HG03571 (cell line): ENCODE results near the gene RAB30.
A peak's percentile ranks its signal among the peaks of the same experiment; 100 is the strongest.
"Not testable (repeated sequence)": the region's sequence is repeated elsewhere in the genome, so short reads cannot be mapped to it uniquely, and the experiment has no call there.

Experiments used
- ATAC-seq: cut with Tn5 transposase; IDR thresholded peaks from one replicate; pipeline ENCODE4 v1.9.1; 2021; ENCODE audit not compliant: unreplicated experiment

The RAB30 gene

DNA sequence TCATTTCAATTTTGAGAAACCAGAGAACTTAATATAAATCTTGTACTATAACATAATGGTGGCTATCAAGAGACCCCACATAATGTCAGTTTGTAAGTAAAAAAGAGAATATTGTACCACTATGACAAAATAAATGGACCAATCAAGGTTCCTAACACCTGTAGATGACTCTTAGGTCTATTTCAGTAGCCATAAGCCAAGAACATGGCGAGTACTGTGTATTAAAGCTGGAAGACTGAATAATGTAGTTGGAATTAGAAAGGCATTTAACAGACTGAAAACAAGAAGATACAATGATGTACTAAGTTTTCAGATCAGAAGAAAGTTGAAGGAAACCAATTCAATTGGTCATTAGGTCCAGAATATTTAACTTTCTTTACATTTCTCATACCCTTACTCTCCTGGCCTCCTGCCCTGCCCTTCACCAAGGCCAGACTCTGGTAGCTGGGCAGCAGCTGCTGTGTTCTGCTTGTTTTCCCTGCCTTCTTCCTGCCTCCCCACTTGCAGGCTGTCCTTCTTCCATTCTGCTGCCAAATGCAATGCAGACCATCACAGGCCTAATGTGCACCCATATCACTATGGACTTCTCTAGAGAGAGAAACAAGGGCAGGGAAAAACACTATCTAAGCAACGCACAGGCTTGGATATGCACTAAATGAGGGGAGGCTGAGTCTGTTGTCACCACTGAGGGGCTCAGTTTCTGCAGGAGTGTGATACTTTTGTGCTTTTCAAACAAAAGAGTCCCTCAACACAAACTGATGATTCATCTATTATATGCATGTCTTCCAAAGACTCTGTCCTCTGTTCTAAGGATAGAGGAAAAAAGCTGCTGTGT, 60.1 kb downstream of the RAB30 start:
- no peak for ATAC-seq

DNA sequence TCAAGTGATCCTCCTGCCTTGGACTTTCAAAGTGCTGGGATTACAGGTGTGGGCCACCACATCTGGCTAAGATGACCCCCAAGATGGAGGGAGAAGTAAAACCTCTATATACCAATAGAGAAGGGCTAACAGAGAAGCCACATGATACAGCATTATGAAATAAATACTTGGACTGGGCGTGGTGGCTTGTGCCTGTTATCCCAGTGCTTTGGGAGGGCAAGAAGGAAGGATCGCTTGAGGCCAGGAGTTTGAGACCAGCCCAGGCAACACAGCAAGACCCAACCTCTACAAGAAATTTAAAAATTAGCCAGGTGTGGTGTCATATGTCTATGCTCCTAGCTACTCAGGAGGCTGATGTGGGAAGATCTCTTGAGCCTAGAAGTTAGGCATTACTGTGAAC, 61.7 kb downstream of the RAB30 start:
- no peak for ATAC-seq

GRCh38 chr11:83009136-83009535, 62.6 kb downstream of the RAB30 start:
- not testable (repeated sequence) for ATAC-seq

GRCh38 chr11:83008581-83008923, 63.1 kb downstream of the RAB30 start:
- ATAC-seq, result no peak

DNA sequence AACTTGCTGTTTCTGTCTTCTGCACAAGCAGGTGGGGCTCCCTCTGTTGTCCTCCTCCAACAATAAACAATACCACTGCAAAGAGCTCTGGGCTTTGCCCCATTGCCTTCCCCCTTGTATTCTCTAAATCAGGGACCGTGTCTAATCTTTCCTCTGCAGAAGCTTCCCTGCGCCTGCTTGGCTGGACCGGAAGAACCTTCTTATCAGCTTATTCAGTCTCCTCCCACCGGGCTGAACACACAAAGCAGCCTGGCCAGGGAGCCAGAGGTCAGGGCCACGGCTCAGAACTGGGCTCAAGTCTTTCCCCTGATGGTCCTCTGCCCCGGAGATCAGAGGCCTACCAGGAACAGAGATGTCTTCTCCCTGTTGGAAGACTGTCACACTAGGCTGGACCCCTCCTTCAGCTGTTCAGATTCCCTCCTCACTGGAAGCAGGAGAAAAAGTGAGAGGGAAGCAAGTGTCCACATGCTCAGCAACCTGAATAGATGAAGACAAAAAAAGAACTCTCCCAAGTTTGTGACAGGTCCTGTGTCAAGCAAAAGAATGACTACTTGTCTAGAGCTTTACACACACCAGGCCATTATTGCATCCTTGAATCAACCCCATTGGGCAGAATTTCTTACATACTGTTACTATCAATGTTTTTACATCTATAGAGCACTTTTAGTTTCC, 63.7 kb downstream of the RAB30 start:
- ATAC-seq, result peak; percentile 45

DNA sequence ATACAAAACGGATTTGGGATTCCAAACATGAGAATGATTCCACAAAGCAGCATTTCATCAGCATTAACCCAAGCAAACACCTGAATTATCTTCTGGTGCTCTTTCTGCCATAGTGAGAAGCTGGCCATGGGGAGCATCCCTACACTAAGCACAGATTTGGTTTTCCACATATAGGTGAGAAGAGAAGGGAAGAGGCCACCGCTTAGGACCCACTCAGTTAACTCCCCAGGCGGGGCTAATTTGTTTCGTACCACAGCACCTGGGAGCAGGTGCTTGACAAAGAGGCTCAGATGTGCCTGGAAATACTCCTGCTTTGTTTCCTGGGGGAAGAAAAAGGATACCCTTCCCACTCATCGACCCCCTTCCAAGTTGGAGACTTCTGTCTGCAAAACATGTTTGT, 64.2 kb downstream of the RAB30 start:
- ATAC-seq, result no peak

DNA sequence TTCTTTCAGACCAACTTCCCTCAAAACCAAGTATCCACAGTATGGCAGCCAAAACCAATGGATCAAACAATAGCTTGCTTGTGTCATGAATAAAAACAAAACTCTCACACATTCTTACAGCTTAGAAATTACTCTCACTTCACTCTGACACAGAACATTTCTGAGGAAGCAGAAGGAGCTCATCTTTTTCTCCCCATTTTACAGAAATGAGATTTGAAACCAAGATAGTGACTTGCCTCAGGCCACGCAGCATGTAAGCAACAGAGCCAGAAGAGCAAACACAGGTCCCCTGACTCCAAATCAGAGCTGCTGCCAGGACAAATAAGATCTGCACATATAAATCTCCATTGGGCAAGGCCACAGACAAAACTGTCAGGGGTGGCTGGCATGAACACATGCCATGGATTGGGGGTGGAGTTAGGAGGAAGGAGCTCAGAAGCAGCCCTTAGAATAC, 64.8 kb downstream of the RAB30 start:
- ATAC-seq, result peak; percentile 50

DNA sequence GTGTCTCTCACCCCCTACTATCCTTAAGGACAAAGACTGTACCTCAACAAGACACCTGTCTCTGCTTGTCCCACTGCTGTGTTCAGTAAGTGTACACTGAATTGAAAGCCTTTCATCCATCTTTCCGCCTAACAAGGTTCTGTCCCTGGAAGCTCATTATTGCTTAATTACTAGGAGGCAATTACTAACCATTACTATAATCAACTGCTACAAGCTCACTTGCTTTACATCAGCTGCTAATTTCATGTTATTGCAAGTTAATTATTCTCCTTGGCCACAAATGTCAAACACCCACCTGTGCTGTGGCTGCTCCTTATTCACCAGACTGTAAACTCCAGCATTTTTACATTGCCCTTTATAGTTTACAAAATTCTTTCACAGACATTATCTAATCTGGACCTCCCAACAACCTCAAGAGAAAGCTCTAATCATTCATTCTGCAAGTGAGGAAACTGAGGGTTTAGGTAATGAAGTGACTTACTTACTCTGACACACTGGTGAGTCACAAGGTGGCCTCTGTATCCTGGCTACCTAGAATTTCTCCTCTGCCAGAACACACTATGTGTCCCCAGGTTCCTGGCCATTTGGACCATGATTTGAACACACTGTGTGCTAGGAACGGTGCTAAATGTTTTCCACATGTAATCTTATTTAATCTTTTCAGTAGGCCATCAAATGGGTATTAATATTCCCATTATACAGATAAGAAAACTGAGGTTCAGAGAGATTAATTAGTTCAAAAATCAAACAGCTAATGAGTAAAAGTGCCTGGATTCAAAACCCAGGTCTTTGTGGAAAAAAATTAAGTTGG, 66.7 kb downstream of the RAB30 start:
- no peak for ATAC-seq

DNA sequence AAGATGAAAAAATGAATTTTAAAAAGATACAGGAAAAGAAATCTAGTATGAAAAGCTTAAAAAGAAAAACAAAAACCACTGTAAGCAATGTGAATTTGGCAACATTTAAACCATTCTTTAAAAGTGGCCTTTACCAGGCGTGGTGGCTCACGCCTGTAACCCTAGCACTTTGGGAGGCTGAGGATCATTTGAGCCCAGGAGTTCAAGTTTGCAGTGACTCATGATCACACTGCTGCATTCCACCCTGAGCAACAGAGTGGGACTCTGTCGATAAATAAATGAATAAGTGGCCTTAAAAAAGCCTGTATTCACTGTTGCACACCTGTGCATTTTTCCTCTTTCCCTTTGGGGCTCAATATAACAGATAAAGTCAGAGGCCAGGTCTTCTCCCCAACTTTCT, 69.2 kb downstream of the RAB30 start:
- ATAC-seq, result no peak

- ATAC-seq, result no peak
Measured at GRCh38 chr11:83002053-83002452, 69.6 kb downstream of the RAB30 start.

DNA sequence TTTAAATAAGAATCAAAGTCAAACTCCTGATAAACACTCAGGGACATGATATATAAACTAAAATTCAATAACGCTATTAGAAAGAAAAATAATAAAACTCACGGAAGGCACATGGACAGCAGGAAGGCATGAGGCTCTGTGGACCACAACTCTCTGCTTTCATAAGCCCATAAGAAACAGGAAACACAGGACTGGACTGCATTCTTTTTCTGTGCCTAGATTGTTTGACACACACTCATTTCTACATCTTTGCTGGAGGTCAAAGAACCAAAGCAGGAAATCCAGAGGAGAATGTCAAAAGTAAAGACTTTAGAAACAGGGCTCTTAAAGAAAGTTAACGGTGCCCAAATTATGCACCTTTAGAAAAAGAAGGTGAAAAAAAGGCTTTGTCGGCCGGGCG, 71.3 kb downstream of the RAB30 start:
- ATAC-seq, result no peak

GRCh38 chr11:82999232-82999631, 72.5 kb downstream of the RAB30 start:
- ATAC-seq, result no peak

DNA sequence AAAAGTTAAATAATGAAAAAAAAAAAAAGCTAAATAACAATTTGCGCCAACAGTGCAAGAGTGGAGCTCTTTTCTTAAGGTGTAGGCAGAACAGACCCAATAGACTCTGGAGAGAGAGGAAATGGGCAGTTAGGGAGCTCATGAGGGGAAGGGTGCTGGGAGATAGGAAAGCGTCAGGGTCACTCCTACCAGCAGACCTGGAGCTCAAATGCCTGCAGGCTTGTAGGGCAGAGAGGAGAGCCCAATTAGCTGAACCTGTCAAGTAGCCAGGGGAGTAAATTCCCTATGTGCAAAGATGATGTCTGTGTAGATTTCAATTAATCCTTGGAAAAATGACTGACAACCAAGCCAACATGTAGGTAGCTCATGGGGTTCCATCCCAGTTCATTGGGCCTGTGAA, 73.0 kb downstream of the RAB30 start:
- ATAC-seq, result no peak

- ATAC-seq, result peak; percentile 96
Measured at GRCh38 chr11:82996966-82997606, 74.6 kb downstream of the RAB30 start.

DNA sequence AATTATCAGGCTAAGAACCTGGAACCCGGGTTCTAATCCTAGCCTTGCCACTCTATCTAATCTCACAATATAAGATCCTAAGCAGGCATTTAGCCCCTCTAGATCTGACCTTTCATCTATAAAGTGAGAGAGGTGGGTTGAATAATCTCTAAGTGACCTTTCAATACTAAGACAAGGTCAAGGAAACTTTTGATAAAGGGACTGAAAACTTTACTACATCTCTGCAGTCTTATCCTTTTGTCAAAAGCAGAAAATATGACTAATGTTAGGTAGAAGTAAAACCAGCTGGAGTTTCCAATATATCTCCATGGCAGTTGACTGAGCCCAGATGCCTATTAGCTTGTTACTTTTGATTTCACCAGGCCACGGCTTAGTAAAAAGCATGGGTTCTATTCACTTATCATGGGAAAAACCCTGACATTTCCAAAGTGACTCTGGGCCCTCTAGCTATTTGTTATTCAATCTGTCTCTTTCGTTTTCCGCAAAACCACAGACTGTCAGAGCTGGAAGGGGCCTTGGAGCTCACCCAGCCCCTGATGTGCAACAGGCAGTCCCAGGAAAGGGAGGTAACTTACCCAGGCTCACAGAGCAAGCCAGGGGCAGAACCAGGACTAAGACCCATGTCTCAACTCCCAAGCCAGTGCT, 75.8 kb downstream of the RAB30 start:
- ATAC-seq, result no peak

DNA sequence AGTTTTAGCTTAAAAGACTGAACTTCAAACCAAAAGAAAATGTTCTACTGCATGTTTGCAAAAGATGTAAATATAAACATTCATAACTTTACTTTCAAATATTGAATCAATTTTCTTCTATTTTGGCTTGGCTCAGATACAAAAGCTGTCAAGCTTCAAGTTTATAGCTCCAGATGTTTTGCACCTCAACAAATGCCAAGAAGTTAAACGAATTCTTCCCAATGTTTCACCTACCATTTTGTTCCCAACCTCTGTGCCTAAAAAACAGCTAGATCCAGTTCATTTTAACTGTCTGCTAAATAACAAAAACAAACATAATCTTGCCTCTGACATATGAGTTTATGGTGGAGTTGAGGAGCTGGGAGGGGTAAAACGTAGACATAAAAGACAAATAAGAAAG, 76.5 kb downstream of the RAB30 start:
- no peak for ATAC-seq

DNA sequence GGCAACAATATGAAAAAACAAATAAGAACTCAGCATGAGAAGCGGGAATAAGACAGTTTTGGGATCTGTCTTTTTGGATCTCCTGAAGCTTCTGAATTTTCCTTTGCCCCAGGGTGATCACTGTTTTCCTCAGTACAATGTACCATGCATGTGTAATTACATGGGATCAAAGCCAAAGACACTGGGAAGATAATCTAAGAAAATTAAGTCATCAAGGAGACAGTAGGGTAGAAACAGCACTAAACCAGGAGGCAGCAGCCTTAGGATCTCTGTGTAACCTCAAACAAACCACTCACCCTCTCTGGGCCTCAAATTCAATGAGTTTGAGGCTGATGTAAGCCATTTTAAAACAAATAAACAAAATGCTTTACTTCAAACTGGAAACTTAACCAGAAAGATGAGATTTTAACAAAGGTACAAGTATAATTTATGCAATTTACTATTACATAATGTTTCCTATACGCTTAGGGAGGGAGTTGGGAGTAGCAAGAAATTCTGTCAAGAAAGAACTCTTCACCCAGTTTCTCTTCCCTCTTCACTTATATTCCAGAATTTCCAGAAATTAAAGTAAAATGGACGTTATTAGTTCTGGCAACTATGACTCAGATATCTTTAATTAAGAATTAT, 77.0 kb downstream of the RAB30 start:
- ATAC-seq, result no peak

DNA sequence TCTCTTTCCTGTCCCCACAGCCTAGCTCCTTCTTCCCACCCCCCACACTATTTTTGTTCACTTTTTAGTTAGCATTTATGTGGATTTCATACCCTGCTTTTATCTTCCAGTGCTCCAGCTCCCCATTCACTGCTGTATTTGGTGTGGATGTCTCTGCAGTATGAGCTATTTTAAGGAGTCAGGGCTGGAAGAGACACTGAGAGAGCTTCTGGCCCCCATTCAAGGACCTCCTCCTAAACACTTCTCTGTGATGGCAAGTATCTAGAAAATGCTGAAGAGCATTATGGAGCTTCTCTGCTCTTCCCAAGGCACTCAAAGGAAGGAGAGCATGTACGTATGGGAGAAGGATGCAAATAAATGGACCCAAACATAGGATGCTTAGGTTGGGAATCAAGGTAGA, 79.5 kb downstream of the RAB30 start:
- no peak for ATAC-seq

DNA sequence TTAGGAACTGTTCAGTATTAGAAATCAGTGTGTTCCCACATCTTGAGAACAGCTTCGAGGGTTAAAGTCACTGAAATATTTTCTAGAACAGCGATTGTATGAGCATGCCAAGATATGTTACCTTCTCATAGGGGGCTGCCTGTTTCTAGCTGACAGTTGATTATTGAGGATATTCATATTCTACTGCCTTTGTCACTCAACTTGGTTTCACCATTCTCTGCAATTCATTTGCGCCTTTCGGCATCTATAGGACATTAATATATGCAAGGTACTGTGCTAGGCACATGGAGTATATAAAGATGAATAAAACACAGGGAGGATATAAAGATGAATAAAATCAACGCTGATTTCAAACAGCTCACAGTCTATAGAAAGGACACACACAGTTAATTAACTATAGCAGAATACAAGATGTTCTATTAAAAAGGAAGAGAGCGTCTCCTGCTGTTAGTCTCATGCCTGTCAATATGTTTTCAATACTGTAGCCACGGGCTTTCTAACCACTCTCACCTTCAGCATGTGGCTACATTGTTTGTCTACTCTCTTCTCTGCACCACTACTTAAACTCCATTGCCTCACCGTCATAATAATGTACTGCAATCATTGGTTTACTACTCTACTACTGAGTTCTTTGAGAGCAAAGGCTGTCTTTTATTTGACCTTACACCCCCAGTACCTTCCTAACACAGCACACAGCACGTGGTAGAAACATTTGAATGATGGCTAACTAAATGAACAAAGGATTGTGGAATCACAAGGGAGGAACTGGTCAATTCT, 81.9 kb downstream of the RAB30 start:
- ATAC-seq, result no peak
